Measurements from ENCODE around the gene YWHAH. TPM values are rescaled to one million over a fixed set of nuclear protein-coding genes. Genes with fewer than 3 reads are reported as not detected.

YWHAH gene
- total RNA-seq, 2 experiments from 2014 or later: 173 to 177 TPM

DNA sequence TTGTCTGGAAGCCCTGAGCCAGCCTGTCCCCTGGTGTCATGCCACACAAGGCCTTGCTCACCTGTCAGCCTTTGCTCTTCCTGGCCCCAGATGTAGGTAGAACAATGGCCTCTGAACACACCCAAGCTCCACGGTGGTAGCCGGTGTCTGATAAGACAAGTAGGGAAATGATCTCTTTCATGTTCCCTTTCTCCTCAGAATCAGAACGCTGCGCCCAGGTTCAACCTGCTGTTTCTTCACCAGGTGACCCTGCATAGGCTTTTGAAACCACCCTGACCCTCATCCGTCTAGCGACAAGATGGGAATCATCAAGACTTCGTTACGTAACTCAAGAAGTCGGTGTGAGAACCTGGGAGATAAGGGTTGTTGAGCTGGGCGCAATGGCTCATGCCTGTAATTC, 28.7 kb upstream of the YWHAH start:
- Mint-ChIP-seq H3K4me3 (no peak overlapping the region), H3K27ac (no peak overlapping the region), H3K27me3 (no peaks in the 10 kb centered on the region), H3K9me3 (no peaks in the 10 kb centered on the region), H3K36me3 (no peaks in the 10 kb centered on the region), H3K4me1 (peaks cover 5% of the 10 kb centered on the region)
- DNase-seq: no peak

DNA sequence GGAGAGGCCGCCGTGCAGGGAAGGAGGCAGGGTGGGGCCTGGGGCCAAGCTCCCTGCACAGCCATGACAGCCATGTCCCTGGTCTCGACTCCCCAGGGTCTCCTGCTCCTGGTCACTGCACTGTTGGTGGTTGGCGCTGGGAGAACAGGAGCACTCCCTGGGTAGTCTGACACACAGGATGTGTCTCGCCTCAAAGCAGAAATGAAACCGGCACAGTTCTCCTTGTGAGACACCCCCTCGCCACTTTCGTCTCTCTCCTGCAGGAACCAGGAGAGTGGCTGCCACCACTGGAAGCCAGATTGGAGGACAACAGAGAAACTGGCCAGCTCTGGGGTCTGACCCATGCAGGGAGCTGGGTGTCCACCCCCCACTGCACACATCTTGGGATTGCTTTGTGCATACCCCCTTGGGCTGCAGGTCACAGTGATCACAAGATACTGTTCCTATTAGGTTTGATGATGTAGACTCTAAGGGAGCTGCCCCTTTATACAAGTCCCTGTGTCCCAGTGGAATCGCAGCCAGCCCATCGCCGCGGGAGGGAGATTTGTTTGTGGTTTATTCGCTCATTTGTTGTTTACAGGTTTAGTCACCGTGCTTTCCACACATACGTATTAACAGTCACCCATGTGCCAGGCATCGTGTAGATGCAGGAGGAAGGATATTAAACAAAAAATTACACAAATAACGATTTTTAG, 27.0 kb upstream of the YWHAH start:
- Mint-ChIP-seq H3K27me3 (no peaks in the 10 kb centered on the region), H3K9me3 (no peaks in the 10 kb centered on the region)

DNA sequence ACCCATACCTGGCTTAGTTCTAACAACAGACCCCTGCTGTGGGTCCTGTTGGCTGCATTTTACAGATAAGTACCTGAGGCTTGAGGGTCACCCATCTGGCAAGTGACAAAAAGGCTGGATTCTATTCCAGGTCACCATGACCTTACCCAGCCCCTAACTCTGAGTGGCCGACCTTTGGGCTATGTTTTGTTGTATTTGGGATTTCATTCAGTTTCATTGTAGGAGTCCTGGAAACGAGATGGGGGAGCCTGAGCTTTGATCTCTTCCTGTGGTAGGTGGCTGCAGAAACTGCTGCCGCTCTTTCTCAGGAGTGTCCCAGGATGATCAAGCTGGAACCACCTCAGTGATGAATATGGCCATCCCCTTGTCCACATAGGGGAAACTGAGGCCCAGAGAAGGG, 24.6 kb upstream of the YWHAH start:
- Mint-ChIP-seq H3K9me3 (no peaks in the 10 kb centered on the region), H3K4me1 (peaks cover 11% of the 10 kb centered on the region), H3K36me3 (no peaks in the 10 kb centered on the region), H3K4me3 (no peak overlapping the region), H3K27me3 (peaks cover 6% of the 10 kb centered on the region), H3K27ac (no peak overlapping the region)
- no peak for DNase-seq

More for the DNA sequence above, 27.0 kb upstream of the YWHAH start:
- Mint-ChIP-seq H3K27ac (no peak overlapping the region), H3K4me1 (peaks cover 5% of the 10 kb centered on the region), H3K4me3 (no peak overlapping the region), H3K36me3 (no peaks in the 10 kb centered on the region)
- no peak for DNase-seq

DNA sequence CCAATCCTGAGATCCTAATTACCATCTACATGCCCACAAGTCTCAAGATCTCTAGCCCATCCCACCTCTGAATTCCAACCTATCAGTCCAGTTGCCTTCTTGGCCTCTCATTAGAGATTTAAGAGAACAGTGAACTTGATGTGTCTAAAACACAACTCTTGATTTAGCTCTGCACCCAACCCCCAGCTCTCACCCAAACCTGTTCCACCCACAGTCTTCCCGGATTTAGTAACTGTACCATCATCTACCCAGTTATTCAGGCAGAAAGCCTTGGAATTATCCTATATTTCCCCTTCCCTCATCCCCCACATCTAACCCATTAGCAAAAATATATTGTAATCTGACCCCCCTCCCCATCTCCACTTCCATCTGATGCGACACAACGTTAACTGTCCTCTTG, 24.0 kb upstream of the YWHAH start:
- no peaks in the 10 kb centered on the region for H3K36me3 Mint-ChIP-seq
- peaks cover 11% of the 10 kb centered on the region for H3K27me3 Mint-ChIP-seq
- H3K4me1 Mint-ChIP-seq: peaks cover 11% of the 10 kb centered on the region
- no peaks in the 10 kb centered on the region for H3K9me3 Mint-ChIP-seq
- DNase-seq: no peak
- no peak overlapping the region for H3K4me3 Mint-ChIP-seq
- no peak overlapping the region for H3K27ac Mint-ChIP-seq

DNA sequence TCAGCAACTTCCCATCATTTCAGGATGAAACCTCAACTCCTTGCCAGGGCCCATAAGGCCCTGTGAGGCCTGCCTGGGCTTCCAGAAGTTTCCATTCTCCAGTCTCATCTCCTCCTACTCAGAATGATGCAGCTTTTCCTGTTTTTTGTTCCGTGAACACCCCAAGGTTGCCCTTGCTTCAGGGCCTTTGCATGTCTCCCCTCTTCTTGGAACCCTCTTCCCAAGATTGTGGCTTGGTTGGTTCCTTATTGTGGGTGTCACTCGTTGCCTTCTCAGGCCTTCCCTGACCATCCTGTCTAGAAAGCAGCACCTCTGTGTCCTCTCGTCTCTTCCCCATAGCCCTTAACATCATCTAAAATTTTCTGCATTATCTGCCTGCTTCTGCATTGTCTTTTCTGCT, 23.2 kb upstream of the YWHAH start:
- no peak for DNase-seq
- no peaks in the 10 kb centered on the region for H3K36me3 Mint-ChIP-seq
- no peak overlapping the region for H3K27ac Mint-ChIP-seq
- no peak overlapping the region for H3K4me3 Mint-ChIP-seq
- no peaks in the 10 kb centered on the region for H3K9me3 Mint-ChIP-seq
- H3K4me1 Mint-ChIP-seq: peaks cover 11% of the 10 kb centered on the region
- peaks cover 17% of the 10 kb centered on the region for H3K27me3 Mint-ChIP-seq

DNA sequence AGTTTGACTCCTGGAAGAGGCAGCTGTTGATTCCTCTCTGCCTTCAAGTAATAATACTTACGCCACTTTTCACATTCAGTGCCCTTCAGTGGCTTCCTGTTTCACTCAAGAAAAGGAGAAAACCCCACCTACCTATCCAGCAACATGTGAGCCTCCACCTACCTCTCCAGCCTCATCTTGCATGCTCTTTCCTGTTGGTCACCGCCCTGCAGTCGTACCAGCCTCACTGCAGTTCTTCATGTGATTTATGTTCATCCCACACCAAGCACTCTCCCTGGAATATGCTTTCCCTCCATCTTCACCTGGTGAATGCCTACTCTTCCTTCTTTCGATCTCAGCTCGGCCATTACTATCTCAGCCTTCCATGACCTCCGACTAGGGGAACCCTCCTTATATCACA, 21.8 kb upstream of the YWHAH start:
- no peak for DNase-seq
- Mint-ChIP-seq H3K27me3 (peaks cover 17% of the 10 kb centered on the region), H3K4me1 (peaks cover 7% of the 10 kb centered on the region), H3K36me3 (no peaks in the 10 kb centered on the region), H3K4me3 (no peak overlapping the region), H3K27ac (no peak overlapping the region), H3K9me3 (no peaks in the 10 kb centered on the region)

DNA sequence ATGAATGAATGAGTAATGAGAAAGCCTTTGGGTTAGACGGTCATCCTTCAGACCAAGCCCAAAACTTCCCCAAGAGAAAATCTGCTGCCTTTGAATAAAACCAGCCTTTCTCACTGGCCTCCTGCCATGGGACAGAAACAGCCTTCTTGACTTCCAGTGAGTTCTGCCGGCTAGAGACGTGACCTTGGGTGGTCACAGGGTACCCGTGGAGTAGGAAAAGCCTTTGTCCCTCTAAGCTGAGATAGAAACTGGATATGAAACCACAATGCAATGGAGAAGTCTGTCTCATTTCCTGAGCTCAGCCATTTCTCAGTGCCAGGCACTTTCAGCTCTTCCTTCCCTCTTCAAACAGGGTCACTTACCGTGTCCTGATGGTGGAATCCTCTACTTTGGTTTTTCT, 21.2 kb upstream of the YWHAH start:
- H3K9me3 Mint-ChIP-seq: no peaks in the 10 kb centered on the region
- peaks cover 17% of the 10 kb centered on the region for H3K27me3 Mint-ChIP-seq
- DNase-seq: no peak
- H3K27ac Mint-ChIP-seq: no peak overlapping the region
- no peaks in the 10 kb centered on the region for H3K36me3 Mint-ChIP-seq
- peaks cover 5% of the 10 kb centered on the region for H3K4me1 Mint-ChIP-seq
- no peak overlapping the region for H3K4me3 Mint-ChIP-seq

DNA sequence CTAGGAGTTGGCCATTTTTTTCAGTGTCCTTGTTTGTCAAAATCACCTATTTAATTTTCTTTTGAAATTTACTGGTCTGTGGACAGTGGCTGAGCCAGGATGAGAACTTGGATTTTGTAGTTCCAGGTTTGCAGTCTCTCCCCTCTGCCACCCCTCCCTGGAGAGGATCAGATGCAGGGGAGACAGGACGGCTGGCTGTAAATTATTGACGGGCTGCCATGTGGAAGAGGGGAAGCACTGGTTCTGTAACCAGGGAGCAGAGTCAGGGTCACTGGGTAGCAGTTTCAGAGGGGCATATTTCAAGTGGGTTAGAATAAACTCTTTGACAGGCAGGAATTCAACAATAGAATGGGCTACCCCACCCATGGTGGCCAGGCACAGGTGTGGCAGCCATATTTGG, 20.6 kb upstream of the YWHAH start:
- DNase-seq: no peak
- Mint-ChIP-seq H3K4me1 (peaks cover 5% of the 10 kb centered on the region), H3K27ac (no peak overlapping the region), H3K36me3 (no peaks in the 10 kb centered on the region), H3K4me3 (no peak overlapping the region), H3K9me3 (no peaks in the 10 kb centered on the region), H3K27me3 (peaks cover 17% of the 10 kb centered on the region)

DNA sequence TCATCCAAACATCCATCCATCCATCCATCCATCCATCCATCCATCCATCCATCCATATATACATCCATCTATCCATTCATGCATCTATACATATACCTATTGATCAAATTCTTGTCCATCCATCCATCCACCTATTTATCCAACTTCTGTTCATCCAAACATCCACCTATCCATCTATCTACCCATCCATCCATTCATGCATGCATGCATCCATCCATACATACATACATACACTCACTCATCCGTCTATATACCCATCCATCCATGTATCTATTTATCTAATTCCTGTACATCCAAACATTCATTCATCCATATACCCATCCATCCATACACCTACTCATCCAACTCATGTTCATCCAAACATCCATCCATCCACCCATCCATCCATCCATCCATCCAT, 19.3 kb upstream of the YWHAH start:
- Mint-ChIP-seq H3K36me3 (no peaks in the 10 kb centered on the region), H3K27ac (no peak overlapping the region), H3K4me3 (no peak overlapping the region), H3K4me1 (peaks cover 5% of the 10 kb centered on the region), H3K9me3 (no peaks in the 10 kb centered on the region), H3K27me3 (peaks cover 17% of the 10 kb centered on the region)
- DNase-seq: no peak

DNA sequence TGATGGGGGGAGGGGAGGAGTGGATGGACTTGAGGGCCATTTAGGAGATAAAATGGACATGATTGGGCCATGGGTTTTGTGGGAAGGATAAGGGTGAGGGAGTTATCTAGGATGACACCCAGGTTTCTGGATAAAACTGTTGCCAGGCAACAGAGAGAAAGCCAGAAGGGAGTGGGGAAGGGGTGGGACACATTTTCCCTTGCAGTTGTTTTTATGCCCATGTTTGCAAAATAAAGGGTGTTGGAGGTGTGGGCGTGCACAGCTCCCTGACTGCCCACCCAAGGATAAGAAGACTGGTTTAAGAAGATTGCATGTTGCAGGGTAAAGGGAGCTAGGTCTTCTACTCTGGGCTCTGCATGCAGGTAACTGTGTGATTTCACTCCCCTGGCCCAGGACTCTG, 18.3 kb upstream of the YWHAH start:
- Mint-ChIP-seq H3K9me3 (no peaks in the 10 kb centered on the region), H3K27me3 (peaks cover 17% of the 10 kb centered on the region), H3K36me3 (no peaks in the 10 kb centered on the region), H3K27ac (no peak overlapping the region), H3K4me1 (peaks cover 5% of the 10 kb centered on the region), H3K4me3 (no peak overlapping the region)
- no peak for DNase-seq

DNA sequence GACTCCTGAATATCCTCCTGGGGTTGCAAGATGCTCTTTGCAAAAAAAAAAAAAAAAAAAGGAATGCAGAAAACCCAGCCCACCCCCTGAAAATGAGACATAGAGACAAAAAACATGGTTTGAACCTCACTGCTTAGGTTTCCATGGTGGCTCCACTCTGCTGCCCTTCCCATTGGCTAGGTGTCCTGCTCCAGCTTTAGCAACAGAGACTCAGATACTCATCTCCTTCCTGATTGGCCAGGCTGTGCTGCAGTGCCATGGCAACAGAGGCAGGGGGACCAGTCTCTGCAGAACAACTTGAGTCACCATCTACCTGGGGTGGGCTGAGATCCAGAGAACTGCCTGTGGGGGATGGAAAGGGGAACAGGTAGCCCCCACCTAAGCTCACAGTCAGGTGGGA, 17.4 kb upstream of the YWHAH start:
- DNase-seq: no peak
- H3K27me3 Mint-ChIP-seq: peaks cover 17% of the 10 kb centered on the region
- no peaks in the 10 kb centered on the region for H3K9me3 Mint-ChIP-seq
- no peaks in the 10 kb centered on the region for H3K36me3 Mint-ChIP-seq
- H3K27ac Mint-ChIP-seq: no peak overlapping the region
- peaks cover 5% of the 10 kb centered on the region for H3K4me1 Mint-ChIP-seq
- no peak overlapping the region for H3K4me3 Mint-ChIP-seq

DNA sequence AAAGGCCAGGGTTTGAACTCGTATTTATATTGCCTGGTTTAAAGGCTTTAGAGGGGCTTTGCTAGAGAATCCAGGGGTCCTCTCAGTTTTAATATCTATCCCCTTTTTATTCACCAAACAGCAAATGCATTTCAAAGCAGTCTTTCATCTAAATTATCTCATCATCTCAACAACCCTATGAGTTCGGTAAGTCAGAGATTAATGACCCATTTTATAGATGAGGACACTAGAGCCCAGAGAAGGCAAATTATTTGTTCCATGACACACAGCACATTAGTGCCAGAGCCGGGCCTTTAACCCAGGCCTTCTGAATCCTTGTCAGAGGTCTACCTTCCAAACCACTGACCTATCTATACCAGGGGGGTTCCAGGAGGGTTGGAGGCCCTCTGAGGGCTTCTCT, 16.8 kb upstream of the YWHAH start:
- peaks cover 17% of the 10 kb centered on the region for H3K27me3 Mint-ChIP-seq
- no peaks in the 10 kb centered on the region for H3K9me3 Mint-ChIP-seq
- H3K27ac Mint-ChIP-seq: no peak overlapping the region
- DNase-seq: no peak
- H3K4me1 Mint-ChIP-seq: peaks cover 4% of the 10 kb centered on the region
- no peak overlapping the region for H3K4me3 Mint-ChIP-seq
- H3K36me3 Mint-ChIP-seq: no peaks in the 10 kb centered on the region

DNA sequence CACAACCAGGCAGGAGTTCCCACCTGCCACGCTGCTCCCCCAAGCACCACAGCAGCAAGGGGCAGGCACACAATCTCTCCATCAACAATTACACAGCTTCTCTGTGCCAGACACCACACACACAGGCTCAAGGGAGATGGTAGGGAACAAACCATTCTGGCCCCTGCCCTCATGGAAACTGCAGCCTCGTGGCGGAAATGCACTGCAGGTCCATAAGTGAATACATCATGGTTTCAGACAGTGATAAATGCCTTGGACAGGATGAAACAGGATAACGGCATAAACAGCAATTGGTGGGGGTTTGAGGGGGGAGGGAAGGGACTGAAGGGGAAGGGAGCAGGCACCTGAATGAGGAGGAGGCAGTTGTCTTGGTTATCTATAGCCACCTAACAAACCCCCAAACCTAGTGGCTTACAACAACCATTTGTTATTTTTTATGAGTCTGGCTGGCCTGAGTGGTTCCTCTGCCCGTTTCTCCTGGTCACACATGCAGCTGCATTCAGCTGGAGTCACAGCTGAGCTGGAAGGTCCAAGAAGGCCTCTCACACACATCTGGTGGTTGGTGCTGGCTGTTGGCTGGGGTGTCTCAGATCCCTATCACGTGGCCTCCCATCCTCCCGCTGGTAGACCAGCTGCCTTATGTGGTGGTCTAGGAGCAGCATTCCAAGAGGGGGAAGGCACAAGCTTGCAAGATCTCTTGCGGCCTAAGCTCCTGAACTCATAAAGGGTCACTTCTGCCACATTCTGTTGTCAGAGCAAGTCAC, 15.0 kb upstream of the YWHAH start:
- H3K27me3 Mint-ChIP-seq: peaks cover 11% of the 10 kb centered on the region
- H3K4me1 Mint-ChIP-seq: no peaks in the 10 kb centered on the region
- no peak for DNase-seq
- no peaks in the 10 kb centered on the region for H3K9me3 Mint-ChIP-seq
- H3K4me3 Mint-ChIP-seq: no peak overlapping the region
- no peaks in the 10 kb centered on the region for H3K36me3 Mint-ChIP-seq
- no peak overlapping the region for H3K27ac Mint-ChIP-seq

DNA sequence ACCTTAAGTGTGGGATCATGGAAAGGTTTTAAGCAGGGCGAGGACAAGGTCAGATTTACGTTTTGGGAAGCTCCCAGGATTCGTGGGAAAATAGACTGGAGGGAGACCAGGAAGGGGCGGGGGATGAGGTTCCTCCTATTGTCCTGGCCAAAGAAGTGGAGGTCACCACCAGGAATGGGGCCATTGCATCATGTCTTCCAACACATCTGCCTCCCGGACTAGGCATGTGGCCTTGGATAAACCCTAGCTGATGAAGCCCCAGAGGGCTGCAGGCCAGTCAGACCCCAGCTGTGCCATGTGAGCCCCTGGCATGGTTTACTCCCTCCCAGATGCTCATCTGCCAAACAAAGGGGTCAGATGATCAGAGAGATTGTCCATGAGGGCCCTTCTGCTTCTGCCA, 11.5 kb upstream of the YWHAH start:
- H3K27me3 Mint-ChIP-seq: no peaks in the 10 kb centered on the region
- H3K36me3 Mint-ChIP-seq: no peaks in the 10 kb centered on the region
- no peak overlapping the region for H3K27ac Mint-ChIP-seq
- no peak overlapping the region for H3K4me3 Mint-ChIP-seq
- H3K9me3 Mint-ChIP-seq: no peaks in the 10 kb centered on the region
- DNase-seq: no peak
- H3K4me1 Mint-ChIP-seq: no peaks in the 10 kb centered on the region

DNA sequence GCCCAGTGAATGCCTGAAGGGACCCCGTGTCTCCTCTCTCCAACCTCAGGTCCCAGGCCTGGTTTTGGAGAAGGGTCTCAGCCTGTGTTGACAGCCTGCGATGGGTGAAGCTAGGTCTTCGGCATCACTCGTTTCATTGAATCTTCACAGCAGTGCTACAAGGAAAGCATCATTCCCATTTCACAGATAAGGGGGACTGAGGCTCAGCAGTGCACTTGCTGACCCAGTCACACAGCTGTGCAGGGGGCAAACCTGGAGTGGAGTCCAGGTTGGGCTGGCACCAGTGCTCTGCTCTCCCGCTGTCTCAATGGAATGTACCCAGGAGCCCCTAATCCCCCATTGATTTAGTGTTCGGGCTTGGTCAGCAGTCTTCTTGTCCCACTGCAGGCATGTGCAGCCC, 10.9 kb upstream of the YWHAH start:
- no peaks in the 10 kb centered on the region for H3K4me1 Mint-ChIP-seq
- no peaks in the 10 kb centered on the region for H3K27me3 Mint-ChIP-seq
- no peak for DNase-seq
- no peaks in the 10 kb centered on the region for H3K9me3 Mint-ChIP-seq
- H3K4me3 Mint-ChIP-seq: no peak overlapping the region
- H3K27ac Mint-ChIP-seq: no peak overlapping the region
- H3K36me3 Mint-ChIP-seq: no peaks in the 10 kb centered on the region
